Islet precursor cell (in vitro differentiated cells): Measurements from ENCODE around the gene ZSWIM8.

Experiments
- DNase-seq: peaks from one replicate; pipeline ENCODE4 v3.0.0-alpha.2; 2018

ZSWIM8 gene

GRCh38 chr10:73848821-73849489 lies 63.5 kb downstream of the ZSWIM8 start:
- DNase-seq: peak; percentile 90

- DNase-seq: no peak
These were observed 64.8 kb downstream of the ZSWIM8 start for GRCh38 chr10:73850211-73850610.

GRCh38 chr10:73850863-73851461 lies 65.6 kb downstream of the ZSWIM8 start:
- DNase-seq: no peak
